Daoy (cell line): ENCODE data around the gene ZSCAN26. TPM values are rescaled to one million over a fixed set of nuclear protein-coding genes. Genes with fewer than 3 reads are reported as not detected.

Experiments used
- DNase-seq: peaks from one replicate; pipeline ENCODE4 v3.0.0-alpha.2; 2015; ENCODE audit warnings: low read depth
- total RNA-seq: library from RNA; depleted of rRNA; stranded (reverse); fragments of >200 nt; shearing (Covaris generic); gene quantifications from 2 replicates; pipeline ENCODE4 v1.2.3, GENCODE V29; 2014; rRNA removed

ZSCAN26 gene
- total RNA-seq, 1 experiment from 2014 or later, result 18.3 TPM

DNA sequence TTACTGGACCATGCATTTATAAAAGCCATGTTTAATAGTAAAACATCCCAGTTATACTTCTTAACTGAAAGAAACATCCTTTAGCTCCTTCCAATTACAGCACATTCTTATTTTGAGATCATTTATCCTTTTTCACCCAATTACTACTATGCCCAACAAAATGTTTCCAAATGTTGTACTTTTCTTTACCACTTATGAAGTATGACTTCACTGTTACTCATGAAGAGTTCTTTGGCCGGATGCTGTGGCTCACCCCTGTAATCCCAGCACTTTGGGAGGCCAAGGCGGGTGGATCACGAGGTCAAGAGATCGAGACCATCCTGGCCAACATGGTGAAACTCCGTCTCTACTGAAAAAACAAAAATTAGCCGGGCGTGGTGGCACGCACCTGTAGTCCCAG is 50.9 kb downstream of the ZSCAN26 start:
- peak; percentile 9 for DNase-seq

DNA sequence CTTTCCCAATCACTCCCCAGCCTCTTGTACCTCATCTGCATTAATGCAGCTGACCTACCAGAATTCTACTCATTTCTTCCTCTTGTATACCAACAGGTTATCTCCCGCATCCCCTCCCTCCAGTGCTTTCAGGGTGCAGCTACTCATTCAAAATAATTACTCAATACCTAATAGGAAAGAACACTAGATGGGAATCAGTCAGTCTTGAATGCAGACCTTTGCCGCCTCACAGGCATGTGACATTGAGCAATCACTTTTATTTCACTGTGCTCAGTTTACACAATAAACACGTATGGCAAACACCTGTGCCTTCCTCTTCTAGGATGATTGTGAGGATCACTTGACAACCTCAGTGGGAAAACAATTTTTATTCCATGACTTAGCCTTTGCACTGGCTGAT is 55.7 kb downstream of the ZSCAN26 start:
- DNase-seq, result no peak

DNA sequence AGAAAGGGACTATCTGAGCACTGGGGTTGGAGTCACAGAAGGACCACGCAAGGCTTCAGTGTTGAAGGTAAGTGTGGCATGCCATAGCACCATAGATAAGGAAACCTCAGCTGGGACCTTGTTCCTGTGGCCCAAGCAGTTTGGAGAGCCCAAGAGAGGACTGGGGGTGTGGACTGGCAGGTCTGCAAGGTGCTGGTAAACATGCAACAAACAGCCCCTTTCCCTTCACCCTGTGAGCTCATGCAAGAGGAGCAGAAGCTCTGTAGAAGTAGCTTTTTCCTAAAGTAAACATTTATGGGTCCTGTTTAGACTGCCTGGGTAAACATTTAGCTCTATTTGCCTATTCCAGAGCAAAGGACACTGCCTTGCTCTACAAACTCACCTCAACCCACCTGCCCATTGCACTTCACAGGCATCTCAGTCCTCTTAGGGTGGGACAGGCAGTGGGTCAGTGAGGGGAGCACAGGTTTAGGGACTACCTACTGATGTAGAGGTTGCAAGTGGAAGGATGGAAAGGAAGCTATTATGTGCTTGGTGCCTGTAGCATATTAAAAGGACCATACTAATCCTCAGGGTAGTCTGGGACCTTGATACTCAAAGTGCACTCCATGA is 57.0 kb downstream of the ZSCAN26 start:
- DNase-seq, result no peak

DNA sequence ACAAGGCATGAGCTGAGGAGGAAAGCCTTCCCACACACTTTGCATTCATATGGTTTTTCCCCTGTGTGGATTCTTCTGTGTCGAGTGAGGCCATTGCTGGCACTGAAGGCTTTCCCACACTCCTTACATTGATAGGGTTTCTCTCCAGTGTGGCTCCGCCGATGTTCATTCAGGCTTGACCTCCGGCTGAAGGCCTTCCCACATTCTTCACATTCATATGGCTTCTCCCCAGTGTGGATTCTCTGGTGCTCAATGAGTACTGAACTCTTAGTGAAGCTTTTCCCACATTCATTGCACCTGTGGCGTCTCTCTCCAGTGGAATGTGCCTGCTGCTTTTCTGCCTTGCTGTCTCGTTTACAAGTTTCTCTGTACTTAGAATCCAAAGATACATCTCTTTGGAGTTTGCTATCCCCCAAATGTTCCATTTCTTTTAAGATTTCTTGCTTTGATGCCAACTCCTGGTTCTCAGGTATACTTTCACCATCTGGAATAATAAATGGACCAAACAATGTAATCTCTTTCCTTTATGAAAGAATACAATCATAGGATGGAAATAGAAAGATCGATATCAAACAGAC is 59.5 kb downstream of the ZSCAN26 start:
- no peak for DNase-seq

Other genes with a start within 250 kb of the ZSCAN26 start
- gene ZNF165, start 186.6 kb upstream of the ZSCAN26 start, total RNA-seq, result 0.71 and 2.2 TPM in 2 replicates
- 3.5 and 4.8 TPM in 2 replicates for gene ZSCAN16, start 142.5 kb upstream of the ZSCAN26 start, total RNA-seq
- 11.9 and 16.3 TPM in 2 replicates for gene ZKSCAN8, start 125.3 kb upstream of the ZSCAN26 start, total RNA-seq
- gene ZSCAN9, start 41.9 kb upstream of the ZSCAN26 start, total RNA-seq, result 17.8 and 21.7 TPM in 2 replicates
- 2.9 and 4.5 TPM in 2 replicates for gene ZKSCAN4, start 14.9 kb upstream of the ZSCAN26 start, total RNA-seq
- not detected in 2 replicates for gene NKAPL, start 7.8 kb upstream of the ZSCAN26 start, total RNA-seq
- 11.4 and 12.4 TPM in 2 replicates for gene PGBD1, start 14.4 kb downstream of the ZSCAN26 start, total RNA-seq
- 27.6 and 36.1 TPM in 2 replicates for gene ZSCAN31, start 69.0 kb downstream of the ZSCAN26 start, total RNA-seq
- gene ZKSCAN3, start 82.8 kb downstream of the ZSCAN26 start, total RNA-seq, result 2.5 and 5.3 TPM in 2 replicates
- gene ZSCAN12, start 132.6 kb downstream of the ZSCAN26 start, total RNA-seq, result 8.1 and 8.5 TPM in 2 replicates
- 3.4 and 8.4 TPM in 2 replicates for gene ZSCAN23, start 176.3 kb downstream of the ZSCAN26 start, total RNA-seq
- gene GPX6, start 248.7 kb downstream of the ZSCAN26 start, total RNA-seq, result not detected in 2 replicates